AG08396 (cell line): ENCODE measurements around the gene COQ9.
"Not testable (repeated sequence)": the region's sequence is repeated elsewhere in the genome, so short reads cannot be mapped to it uniquely, and the experiment has no call there.

Experiments
- DNase-seq: peaks from one replicate; pipeline ENCODE4 v3.0.0; 2012; ENCODE audit warnings: low spot score, mixed read lengths

Gene COQ9

GRCh38 chr16:57447186-57447962, at the start of gene COQ9, which contains the start of gene CIAPIN1:
TSS of gene COQ9 (plus strand) at chr16:57447479. CDS start at chr16:57447506, 27 bp downstream.
TSS of gene CIAPIN1 (minus strand) at chr16:57447385. CDS start at chr16:57440928, 6,457 bp downstream.
- DNase-seq = peak; percentile 97

GRCh38 chr16:57397493-57397892, 49.8 kb upstream of the COQ9 start:
- not testable (repeated sequence) for DNase-seq

- no peak for DNase-seq
These were observed 45.2 kb upstream of the COQ9 start for GRCh38 chr16:57401943-57402640.

- DNase-seq = no peak
These were observed 43.1 kb upstream of the COQ9 start, which contains the start of gene CCL17 for GRCh38 chr16:57403965-57404817. TSS of gene CCL17 (plus strand) at chr16:57404767. CDS start at chr16:57413933, 9,166 bp downstream.

GRCh38 chr16:57405097-57405496, 42.2 kb upstream of the COQ9 start:
- DNase-seq = no peak

- no peak for DNase-seq
These were observed 40.4 kb upstream of the COQ9 start for GRCh38 chr16:57406881-57407280.

- no peak for DNase-seq
These were observed 39.5 kb upstream of the COQ9 start for GRCh38 chr16:57407521-57408353.

GRCh38 chr16:57409065-57409464, 38.2 kb upstream of the COQ9 start:
- no peak for DNase-seq

- no peak for DNase-seq
These were observed 37.2 kb upstream of the COQ9 start for GRCh38 chr16:57409870-57410587.

- no peak for DNase-seq
These were observed 35.8 kb upstream of the COQ9 start for GRCh38 chr16:57411362-57411976.

GRCh38 chr16:57412584-57412983, 34.7 kb upstream of the COQ9 start:
- DNase-seq = no peak

- no peak for DNase-seq
These were observed 34.0 kb upstream of the COQ9 start for GRCh38 chr16:57413301-57413730.

- DNase-seq = no peak
These were observed 33.5 kb upstream of the COQ9 start for GRCh38 chr16:57413733-57414132.

- DNase-seq = no peak
These were observed 31.2 kb upstream of the COQ9 start for GRCh38 chr16:57416084-57416483.

GRCh38 chr16:57419506-57419905, 27.8 kb upstream of the COQ9 start:
- no peak for DNase-seq

- DNase-seq = peak; percentile 61
These were observed 25.0 kb upstream of the COQ9 start for GRCh38 chr16:57422026-57422944.

GRCh38 chr16:57423152-57423551, 24.1 kb upstream of the COQ9 start:
- no peak for DNase-seq

- DNase-seq = no peak
These were observed 22.7 kb upstream of the COQ9 start for GRCh38 chr16:57424583-57424982.

GRCh38 chr16:57426356-57426755, 20.9 kb upstream of the COQ9 start:
- DNase-seq = no peak
